SK-N-SH treated with all-trans-retinoic acid at 6 μM for 48 hours (cell line): ENCODE measurements around the gene C19orf33.

ENCODE experiments used
- ARNTL ChIP-seq: fragments of 450-650 bp; formaldehyde crosslinking; IDR thresholded peaks from 2 replicates; pipeline ENCODE4 v1.5.0; 2020; ENCODE audit warnings: low read depth, mild to moderate bottlenecking, moderate library complexity, borderline replicate concordance
- CREB5 ChIP-seq: fragments of 250-450 bp; sonication (Bioruptor Pico); IDR thresholded peaks from 2 replicates; pipeline ENCODE4 v1.5.1; 2020; ENCODE audit warnings: low read depth, mild to moderate bottlenecking, moderate library complexity
- GLIS3 ChIP-seq: fragments of 250-450 bp; sonication (Bioruptor Pico); IDR thresholded peaks from 2 replicates; pipeline ENCODE4 v1.5.0; 2020; ENCODE audit warnings: mild to moderate bottlenecking, moderate library complexity
- PATZ1 ChIP-seq: fragments of 250-450 bp; sonication (Bioruptor Pico); IDR thresholded peaks from 2 replicates; pipeline ENCODE4 v1.8.0; 2020; ENCODE audit warnings: mild to moderate bottlenecking, moderate library complexity, borderline replicate concordance
- RARB ChIP-seq: fragments of 250-450 bp; sonication (Bioruptor Pico); IDR thresholded peaks from 2 replicates; pipeline ENCODE4 v1.8.0; 2021; ENCODE audit warnings: mild to moderate bottlenecking, moderate library complexity
- SNAI2 ChIP-seq: fragments of 250-450 bp; sonication (Bioruptor Pico); IDR thresholded peaks from 2 replicates; pipeline ENCODE4 v1.5.0; 2020; ENCODE audit warnings: mild to moderate bottlenecking, moderate library complexity
- TCF4 ChIP-seq: fragments of 250-450 bp; sonication (Bioruptor Pico); IDR thresholded peaks from 2 replicates; pipeline ENCODE4 v1.8.0; 2021; ENCODE audit warnings: mild to moderate bottlenecking, moderate library complexity, borderline replicate concordance
- TOX ChIP-seq: fragments of 250-450 bp; sonication (Bioruptor Pico); IDR thresholded peaks from 2 replicates; pipeline ENCODE4 v1.8.0; 2021; ENCODE audit warnings: mild to moderate bottlenecking, moderate library complexity, borderline replicate concordance
- TSHZ2 ChIP-seq: fragments of 250-450 bp; sonication (Bioruptor Pico); IDR thresholded peaks from 2 replicates; pipeline ENCODE4 v1.5.0; 2020; ENCODE audit warnings: mild to moderate bottlenecking, moderate library complexity
- ZC3H10 ChIP-seq: fragments of 250-450 bp; sonication (Bioruptor Pico); IDR thresholded peaks from 2 replicates; pipeline ENCODE4 v1.5.1; 2021; ENCODE audit warnings: mild to moderate bottlenecking, moderate library complexity
- ZFP3 ChIP-seq: fragments of 250-450 bp; sonication (Bioruptor Pico); IDR thresholded peaks from 2 replicates; pipeline ENCODE4 v1.5.0; 2020; ENCODE audit warnings: mild to moderate bottlenecking, moderate library complexity
- ZFP30 ChIP-seq: fragments of 450-650 bp; formaldehyde crosslinking; IDR thresholded peaks from 2 replicates; pipeline ENCODE4 v1.5.0; 2022; ENCODE audit warnings: mild to moderate bottlenecking, moderate library complexity
- ZNF565 ChIP-seq: fragments of 450-650 bp; formaldehyde crosslinking; conservative IDR thresholded peaks from 2 replicates; pipeline ENCODE4 v1.5.0; 2020; ENCODE audit warnings: low read depth, mild to moderate bottlenecking, moderate library complexity
- ZNF8 ChIP-seq: fragments of 450-650 bp; formaldehyde crosslinking; IDR thresholded peaks from 2 replicates; pipeline ENCODE4 v1.5.0; 2020; ENCODE audit warnings: mild to moderate bottlenecking, moderate library complexity

GRCh38 chr19:38331728-38332127 is 27.7 kb downstream of the C19orf33 start:
- no peak for TF ChIP-seq CREB5
- TF ChIP-seq SNAI2 (CRISPR knock-in tag): no peak
- no peak for TF ChIP-seq ZFP3 (CRISPR knock-in tag)
- TF ChIP-seq ARNTL (CRISPR knock-in tag): no peak
- TF ChIP-seq TOX (CRISPR knock-in tag): no peak
- TF ChIP-seq TCF4 (CRISPR knock-in tag): no peak
- no peak for TF ChIP-seq ZC3H10 (CRISPR knock-in tag)
- TF ChIP-seq ZFP30 (CRISPR knock-in tag): no peak
- TF ChIP-seq ZNF565 (CRISPR knock-in tag): no peak
- no peak for TF ChIP-seq TSHZ2 (CRISPR knock-in tag)
- TF ChIP-seq ZNF8 (CRISPR knock-in tag): no peak
- TF ChIP-seq GLIS3: no peak
- TF ChIP-seq RARB (CRISPR knock-in tag): no peak
- no peak for TF ChIP-seq PATZ1
